SK-N-SH (cell line): Measurements from ENCODE around the gene PLXNB3. TPM values are rescaled to one million over a fixed set of nuclear protein-coding genes. Genes with fewer than 3 reads are reported as not detected.

ENCODE experiments used
- CTCF ChIA-PET: fragments of 300-600, 350-600 bp; formaldehyde crosslinking; extraction: SDS; loops from one replicate; lab custom pipeline; 2021; lab: Yijun Ruan, JAX
- POLR2A ChIA-PET: fragments of 350-600 bp; sonication (Branson Sonifier 250); formaldehyde crosslinking; extraction: SDS; loops from one replicate; lab custom pipeline; 2020; ENCODE audit warnings: antibody characterized with exemption, inconsistent platforms; lab: Yijun Ruan, JAX
- DNase-seq: peaks from one replicate; pipeline ENCODE4 v3.0.0; 2012
- H2AFZ ChIP-seq: fragments of 200-600 bp; sonication (generic); 2 replicates; pipeline ENCODE4 v1.8.1; 2016; ENCODE audit warnings: antibody characterized with exemption, mild to moderate bottlenecking, low read depth
- H3F3A ChIP-seq: fragments of 200-600 bp; sonication (generic); replicated peaks from 2 replicates; pipeline ENCODE3; 2016; ENCODE audit warnings: antibody characterized with exemption, mild to moderate bottlenecking; ENCODE audit not compliant: insufficient read depth
- H3K27ac ChIP-seq, 2 experiments: fragments of 200-500 bp in 1 of 2; fragments of 200-600 bp in 1 of 2; sonication (Bioruptor generic) in 1 of 2; sonication (generic), shearing (Covaris generic) in 1 of 2; 2 replicates each; pipeline versions ENCODE4 v1.5.1 to v1.6.1; 2014 to 2016; ENCODE audit warnings: low read depth in 2 of 2, inconsistent platforms in 1 of 2, low read length in 1 of 2, mild to moderate bottlenecking in 1 of 2, mixed read lengths in 1 of 2
- H3K27me3 ChIP-seq: fragments of 200-600 bp; sonication (generic), shearing (Covaris generic); 2 replicates; pipeline ENCODE4 v1.6.1; 2016; ENCODE audit warnings: mixed run types; ENCODE audit not compliant: insufficient read depth
- H3K36me3 ChIP-seq, 2 experiments: fragments of 200-500 bp in 1 of 2; fragments of 200-600 bp in 1 of 2; sonication (Bioruptor generic) in 1 of 2; sonication (generic) in 1 of 2; replicated peaks in 1 of 2; 2 replicates each; pipeline versions ENCODE3 to v1.5.1; 2014 to 2016; ENCODE audit warnings: low read length in 1 of 2, mild to moderate bottlenecking in 1 of 2; ENCODE audit not compliant: insufficient read depth in 2 of 2, control insufficient read depth in 1 of 2
- H3K4me1 ChIP-seq, 2 experiments: fragments of 200-500 bp in 1 of 2; fragments of 200-600 bp in 1 of 2; sonication (Bioruptor generic) in 1 of 2; sonication (generic), shearing (Covaris generic) in 1 of 2; 2 replicates each; pipeline versions ENCODE4 v1.5.1 to v1.6.1; 2014 to 2016; ENCODE audit warnings: low read depth in 1 of 2, low read length in 1 of 2, mixed run types in 1 of 2; ENCODE audit not compliant: insufficient read depth in 2 of 2, control insufficient read depth in 1 of 2
- H3K4me2 ChIP-seq: fragments of 200-600 bp; sonication (generic), shearing (Covaris generic); 2 replicates; pipeline ENCODE4 v1.6.1; 2017; ENCODE audit warnings: mixed run types
- H3K4me3 ChIP-seq, 2 experiments: fragments of 200-500 bp in 1 of 2; fragments of 200-600 bp in 1 of 2; sonication (Bioruptor generic) in 1 of 2; sonication (generic), shearing (Covaris generic) in 1 of 2; 2 replicates each; pipeline versions ENCODE4 v1.5.1 to v1.8.1; 2014 to 2016; ENCODE audit warnings: low read depth in 2 of 2, inconsistent platforms in 1 of 2, low read length in 1 of 2, mild to moderate bottlenecking in 1 of 2, mixed read lengths in 1 of 2, moderate library complexity in 1 of 2
- H3K79me2 ChIP-seq: fragments of 200-600 bp; sonication (generic); 2 replicates; pipeline ENCODE4 v1.8.1; 2017; ENCODE audit warnings: mild to moderate bottlenecking; ENCODE audit not compliant: insufficient read depth
- H3K9ac ChIP-seq: fragments of 200-600 bp; sonication (generic); 2 replicates; pipeline ENCODE4 v1.6.1; 2017; ENCODE audit warnings: mixed run types
- H3K9me2 ChIP-seq: fragments of 200-600 bp; sonication (generic); 2 replicates; pipeline ENCODE4 v1.6.1; 2017; ENCODE audit warnings: mixed run types
- H3K9me3 ChIP-seq: fragments of 200-600 bp; sonication (generic); 2 replicates; pipeline ENCODE4 v1.6.1; 2017; ENCODE audit warnings: mixed run types, mild to moderate bottlenecking, moderate library complexity
- H4K20me1 ChIP-seq: fragments of 200-600 bp; sonication (generic); 2 replicates; pipeline ENCODE4 v1.6.1; 2017; ENCODE audit warnings: mild to moderate bottlenecking, mixed run types; ENCODE audit not compliant: insufficient read depth
- ELF1 ChIP-seq: IDR thresholded peaks from 2 replicates; pipeline ENCODE4 v1.4.0; 2012
- EP300 ChIP-seq, 2 experiments: IDR thresholded peaks; 2 replicates each; pipeline versions ENCODE4 v1.4.0 to v1.6.1; 2012; ENCODE audit warnings: borderline replicate concordance in 1 of 2, low read depth in 1 of 2, low read length in 1 of 2
- EZH2phosphoT487 ChIP-seq: fragments of 200-600 bp; sonication (generic); IDR thresholded peaks from 2 replicates; pipeline ENCODE4 v1.6.1; 2017; ENCODE audit warnings: low read depth, mixed run types, mild to moderate bottlenecking, antibody characterized with exemption, moderate library complexity, borderline replicate concordance
- FOXJ3 ChIP-seq: sonication (generic); formaldehyde crosslinking; IDR thresholded peaks from 2 replicates; pipeline ENCODE4 v1.5.1; 2020; ENCODE audit warnings: mild to moderate bottlenecking, missing genetic modification reagents
- FOXM1 ChIP-seq: IDR thresholded peaks from 2 replicates; pipeline ENCODE4 v1.4.0; 2012; ENCODE audit warnings: low read depth, mild to moderate bottlenecking
- JUND ChIP-seq: IDR thresholded peaks from 2 replicates; pipeline ENCODE4 v1.4.0; 2012
- MXI1 ChIP-seq: IDR thresholded peaks from 2 replicates; pipeline ENCODE4 v1.6.1; 2012; ENCODE audit warnings: mild to moderate bottlenecking, low read depth, low read length, improper control_type of control experiment
- NRF1 ChIP-seq: IDR thresholded peaks from 2 replicates; pipeline ENCODE4 v1.6.1; 2012; ENCODE audit warnings: low read depth, mild to moderate bottlenecking, low read length
- RAD21 ChIP-seq: IDR thresholded peaks from 2 replicates; pipeline ENCODE4 v1.6.1; 2012; ENCODE audit warnings: mild to moderate bottlenecking, low read length
- RCOR1 ChIP-seq: fragments of 150-350 bp; IDR thresholded peaks from 2 replicates; pipeline ENCODE4 v1.6.1; 2017; ENCODE audit warnings: antibody characterized with exemption, low read length
- RFX5 ChIP-seq: IDR thresholded peaks from 2 replicates; pipeline ENCODE4 v1.6.1; 2012; ENCODE audit warnings: mild to moderate bottlenecking, improper control_type of control experiment, low read length
- SIN3A ChIP-seq: IDR thresholded peaks from 2 replicates; pipeline ENCODE4 v1.6.1; 2012; ENCODE audit warnings: low read depth, mild to moderate bottlenecking, low read length, moderate library complexity, borderline replicate concordance
- SMC3 ChIP-seq: IDR thresholded peaks from 2 replicates; pipeline ENCODE4 v1.6.1; 2012; ENCODE audit warnings: low read depth, low read length, improper control_type of control experiment
- TCF12 ChIP-seq: IDR thresholded peaks from 2 replicates; pipeline ENCODE4 v1.4.0; 2012
- TEAD4 ChIP-seq: IDR thresholded peaks from 2 replicates; pipeline ENCODE4 v1.4.0; 2012; ENCODE audit warnings: mild to moderate bottlenecking, borderline replicate concordance; ENCODE audit not compliant: insufficient read depth
- YY1 ChIP-seq: IDR thresholded peaks from 2 replicates; pipeline ENCODE4 v1.4.0; 2012; ENCODE audit warnings: low read depth, mild to moderate bottlenecking
- WGBS: methylation state at CpG from one replicate; pipeline ENCODE4 v1.1.6; 2017; ENCODE audit warnings: low lambda C conversion rate; 5-methylcytosine and 5-hydroxymethylcytosine counted together
- polyA plus RNA-seq, 3 experiments: library from polyadenylated mRNA; depleted of rRNA; stranded (reverse); fragments of >200 nt; gene quantifications; 2 replicates each; pipeline ENCODE4 v1.2.3, GENCODE V29; 2012
- TF ChIP-seq, protein P1 (sequence below): IDR thresholded peaks from 2 replicates; pipeline ENCODE4 v1.4.0; 2012; ENCODE audit warnings: low read depth, borderline replicate concordance
- TF ChIP-seq, protein P2 (sequence below): fragments of 150-350 bp; IDR thresholded peaks from 2 replicates; pipeline ENCODE4 v1.6.1; 2017; ENCODE audit warnings: antibody characterized with exemption, low read length, low read depth, borderline replicate concordance
- TF ChIP-seq, protein P3 (sequence below): fragments of 200-600 bp; sonication (generic); IDR thresholded peaks from 2 replicates; pipeline ENCODE4 v1.6.1; 2017; ENCODE audit warnings: antibody characterized with exemption, mild to moderate bottlenecking, moderate library complexity
- TF ChIP-seq, protein P4 (sequence below): IDR thresholded peaks from 2 replicates; pipeline ENCODE4 v1.4.0; 2012; ENCODE audit warnings: low read depth

Gene PLXNB3
- polyA plus RNA-seq, 1 of the 3 experiments (the other 2 are of a cell fraction), result 15.5 TPM

DNA sequence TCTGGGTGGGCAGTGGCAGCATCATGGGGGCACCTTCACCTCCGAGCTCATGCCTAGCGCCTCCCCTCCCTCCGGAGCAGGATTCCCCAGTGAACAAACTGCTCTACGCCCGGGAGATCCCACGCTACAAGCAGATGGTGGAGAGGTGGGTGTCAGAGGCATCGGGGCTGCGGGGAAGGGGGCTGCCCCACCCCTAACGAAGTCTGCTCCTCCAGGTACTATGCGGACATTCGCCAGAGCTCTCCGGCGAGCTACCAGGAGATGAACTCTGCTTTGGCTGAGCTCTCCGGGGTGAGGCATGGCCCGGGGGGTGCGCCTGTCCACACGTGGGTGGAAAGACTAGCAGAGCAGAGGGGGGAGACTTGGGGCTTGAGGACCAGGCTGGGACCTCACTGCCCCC is 14.1 kb downstream of the PLXNB3 start:
- Histone ChIP-seq H3K4me3 (no peak overlapping the region), H3K4me1 (peaks cover 0 to 9% of the 10 kb centered on the region in 2 experiments; a peak in 1 of 4 replicates), H2AFZ (no peak overlapping the region), H3F3A (no peaks in the 10 kb centered on the region), H3K36me3 (no peaks in the 10 kb centered on the region), H3K9me3 (no peaks in the 10 kb centered on the region), H4K20me1 (no peaks in the 10 kb centered on the region), H3K79me2 (no peaks in the 10 kb centered on the region), H3K4me2 (no peak overlapping the region), H3K27ac (no peak overlapping the region; a peak in 1 of 4 replicates), H3K9ac (no peak overlapping the region), H3K9me2 (no peaks in the 10 kb centered on the region), H3K27me3 (0 out of 2 replicates have a peak, but pooled peaks cover 7% of the 10 kb centered on the region)
- ChIA-PET POLR2A (interaction anchor here (0.6 to 1.1 kb wide), 2 partner anchors 79 to 169 kb away, joined by 3 read pairs; no protein-coding TSS in a partner anchor), CTCF (interaction anchor here (0.8 to 2.4 kb wide), 7 partner anchors 10 to 171 kb away, joined by 3 to 10 read pairs (median 4); partner anchors contain the start of gene PLXNB3)
- DNase-seq, result no peak
- TF ChIP-seq, protein P1, sequence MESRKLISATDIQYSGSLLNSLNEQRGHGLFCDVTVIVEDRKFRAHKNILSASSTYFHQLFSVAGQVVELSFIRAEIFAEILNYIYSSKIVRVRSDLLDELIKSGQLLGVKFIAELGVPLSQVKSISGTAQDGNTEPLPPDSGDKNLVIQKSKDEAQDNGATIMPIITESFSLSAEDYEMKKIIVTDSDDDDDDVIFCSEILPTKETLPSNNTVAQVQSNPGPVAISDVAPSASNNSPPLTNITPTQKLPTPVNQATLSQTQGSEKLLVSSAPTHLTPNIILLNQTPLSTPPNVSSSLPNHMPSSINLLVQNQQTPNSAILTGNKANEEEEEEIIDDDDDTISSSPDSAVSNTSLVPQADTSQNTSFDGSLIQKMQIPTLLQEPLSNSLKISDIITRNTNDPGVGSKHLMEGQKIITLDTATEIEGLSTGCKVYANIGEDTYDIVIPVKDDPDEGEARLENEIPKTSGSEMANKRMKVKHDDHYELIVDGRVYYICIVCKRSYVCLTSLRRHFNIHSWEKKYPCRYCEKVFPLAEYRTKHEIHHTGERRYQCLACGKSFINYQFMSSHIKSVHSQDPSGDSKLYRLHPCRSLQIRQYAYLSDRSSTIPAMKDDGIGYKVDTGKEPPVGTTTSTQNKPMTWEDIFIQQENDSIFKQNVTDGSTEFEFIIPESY, result no peak
- TF ChIP-seq SIN3A (no peak), YY1 (no peak), ELF1 (no peak), EP300 (IDR thresholded peaks at IDR 0.05; ENCODE audit: borderline replicate concordance in 1 of 2, low read depth in 1 of 2, low read length in 1 of 2) (no peak), NRF1 (no peak), RFX5 (no peak), FOXJ3 (no peak), TEAD4 (no peak), JUND (no peak), RCOR1 (no peak), TCF12 (no peak), FOXM1 (no peak), EZH2phosphoT487 (no peak), RAD21 (no peak), SMC3 (no peak), MXI1 (no peak)
- TF ChIP-seq, protein P2, sequence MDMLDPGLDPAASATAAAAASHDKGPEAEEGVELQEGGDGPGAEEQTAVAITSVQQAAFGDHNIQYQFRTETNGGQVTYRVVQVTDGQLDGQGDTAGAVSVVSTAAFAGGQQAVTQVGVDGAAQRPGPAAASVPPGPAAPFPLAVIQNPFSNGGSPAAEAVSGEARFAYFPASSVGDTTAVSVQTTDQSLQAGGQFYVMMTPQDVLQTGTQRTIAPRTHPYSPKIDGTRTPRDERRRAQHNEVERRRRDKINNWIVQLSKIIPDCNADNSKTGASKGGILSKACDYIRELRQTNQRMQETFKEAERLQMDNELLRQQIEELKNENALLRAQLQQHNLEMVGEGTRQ, result no peak
- TF ChIP-seq, protein P3, sequence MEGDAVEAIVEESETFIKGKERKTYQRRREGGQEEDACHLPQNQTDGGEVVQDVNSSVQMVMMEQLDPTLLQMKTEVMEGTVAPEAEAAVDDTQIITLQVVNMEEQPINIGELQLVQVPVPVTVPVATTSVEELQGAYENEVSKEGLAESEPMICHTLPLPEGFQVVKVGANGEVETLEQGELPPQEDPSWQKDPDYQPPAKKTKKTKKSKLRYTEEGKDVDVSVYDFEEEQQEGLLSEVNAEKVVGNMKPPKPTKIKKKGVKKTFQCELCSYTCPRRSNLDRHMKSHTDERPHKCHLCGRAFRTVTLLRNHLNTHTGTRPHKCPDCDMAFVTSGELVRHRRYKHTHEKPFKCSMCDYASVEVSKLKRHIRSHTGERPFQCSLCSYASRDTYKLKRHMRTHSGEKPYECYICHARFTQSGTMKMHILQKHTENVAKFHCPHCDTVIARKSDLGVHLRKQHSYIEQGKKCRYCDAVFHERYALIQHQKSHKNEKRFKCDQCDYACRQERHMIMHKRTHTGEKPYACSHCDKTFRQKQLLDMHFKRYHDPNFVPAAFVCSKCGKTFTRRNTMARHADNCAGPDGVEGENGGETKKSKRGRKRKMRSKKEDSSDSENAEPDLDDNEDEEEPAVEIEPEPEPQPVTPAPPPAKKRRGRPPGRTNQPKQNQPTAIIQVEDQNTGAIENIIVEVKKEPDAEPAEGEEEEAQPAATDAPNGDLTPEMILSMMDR, result no peak
- TF ChIP-seq, protein P4, sequence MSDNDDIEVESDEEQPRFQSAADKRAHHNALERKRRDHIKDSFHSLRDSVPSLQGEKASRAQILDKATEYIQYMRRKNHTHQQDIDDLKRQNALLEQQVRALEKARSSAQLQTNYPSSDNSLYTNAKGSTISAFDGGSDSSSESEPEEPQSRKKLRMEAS, result no peak
- 58% methylated on average over 8 of the region's 17 CpGs for WGBS
